Epithelial cell of proximal tubule (primary cell): ENCODE measurements around the gene PKNOX2. TPM values are rescaled to one million over a fixed set of nuclear protein-coding genes. Genes with fewer than 3 reads are reported as not detected.

Experiments
- DNase-seq: peaks from one replicate; pipeline ENCODE4 v3.0.0-alpha.2; 2011; ENCODE audit warnings: low read depth
- H3K4me3 ChIP-seq: 2 replicates; pipeline ENCODE4 v1.5.1; 2011; ENCODE audit warnings: low read depth, mild to moderate bottlenecking, low read length
- total RNA-seq: library from RNA; depleted of rRNA; stranded (reverse); fragments of >200 nt; gene quantifications from 2 replicates; pipeline ENCODE4 v1.2.3, GENCODE V29; 2015
- TF ChIP-seq, protein P1 (sequence below): conservative IDR thresholded peaks from 2 replicates; pipeline ENCODE4 v1.5.1; 2012; ENCODE audit warnings: low read depth, mild to moderate bottlenecking, low read length

PKNOX2 gene
- total RNA-seq, 1 donor from 2014 or later: not detected

GRCh38 chr11:125376856-125377255 is 212.3 kb downstream of the PKNOX2 start:
- DNase-seq: no peak
- H3K4me3 ChIP-seq: no peak overlapping the region
- TF ChIP-seq, protein P1, sequence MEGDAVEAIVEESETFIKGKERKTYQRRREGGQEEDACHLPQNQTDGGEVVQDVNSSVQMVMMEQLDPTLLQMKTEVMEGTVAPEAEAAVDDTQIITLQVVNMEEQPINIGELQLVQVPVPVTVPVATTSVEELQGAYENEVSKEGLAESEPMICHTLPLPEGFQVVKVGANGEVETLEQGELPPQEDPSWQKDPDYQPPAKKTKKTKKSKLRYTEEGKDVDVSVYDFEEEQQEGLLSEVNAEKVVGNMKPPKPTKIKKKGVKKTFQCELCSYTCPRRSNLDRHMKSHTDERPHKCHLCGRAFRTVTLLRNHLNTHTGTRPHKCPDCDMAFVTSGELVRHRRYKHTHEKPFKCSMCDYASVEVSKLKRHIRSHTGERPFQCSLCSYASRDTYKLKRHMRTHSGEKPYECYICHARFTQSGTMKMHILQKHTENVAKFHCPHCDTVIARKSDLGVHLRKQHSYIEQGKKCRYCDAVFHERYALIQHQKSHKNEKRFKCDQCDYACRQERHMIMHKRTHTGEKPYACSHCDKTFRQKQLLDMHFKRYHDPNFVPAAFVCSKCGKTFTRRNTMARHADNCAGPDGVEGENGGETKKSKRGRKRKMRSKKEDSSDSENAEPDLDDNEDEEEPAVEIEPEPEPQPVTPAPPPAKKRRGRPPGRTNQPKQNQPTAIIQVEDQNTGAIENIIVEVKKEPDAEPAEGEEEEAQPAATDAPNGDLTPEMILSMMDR: no peak

DNA sequence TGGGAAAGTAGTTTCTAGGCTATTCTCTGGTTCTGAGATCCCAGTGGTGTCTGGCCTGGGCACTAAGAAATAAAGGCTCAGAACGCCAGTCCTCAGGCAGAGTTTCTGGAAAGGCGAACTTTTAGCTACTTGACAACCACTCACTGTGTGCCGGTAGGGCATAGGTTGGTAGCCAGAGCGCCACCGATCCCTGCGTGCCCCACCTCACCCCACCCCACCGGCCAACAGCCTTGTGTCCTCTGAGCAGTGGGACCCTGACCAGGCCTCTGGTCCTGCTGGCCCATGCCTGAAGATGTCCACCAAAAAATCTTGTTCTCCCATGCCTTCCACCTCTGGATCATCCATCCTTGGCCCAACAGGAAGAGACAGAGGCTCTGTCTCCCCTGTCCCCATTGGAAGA is 213.5 kb downstream of the PKNOX2 start:
- DNase-seq: no peak
- TF ChIP-seq, protein P1: no peak
- H3K4me3 ChIP-seq: no peak overlapping the region

GRCh38 chr11:125378571-125378970 is 214.0 kb downstream of the PKNOX2 start:
- TF ChIP-seq, protein P1: no peak
- no peak for DNase-seq
- H3K4me3 ChIP-seq: no peak overlapping the region

GRCh38 chr11:125379565-125379964 is 215.0 kb downstream of the PKNOX2 start:
- no peak for DNase-seq
- TF ChIP-seq, protein P1: no peak
- no peak overlapping the region for H3K4me3 ChIP-seq

DNA sequence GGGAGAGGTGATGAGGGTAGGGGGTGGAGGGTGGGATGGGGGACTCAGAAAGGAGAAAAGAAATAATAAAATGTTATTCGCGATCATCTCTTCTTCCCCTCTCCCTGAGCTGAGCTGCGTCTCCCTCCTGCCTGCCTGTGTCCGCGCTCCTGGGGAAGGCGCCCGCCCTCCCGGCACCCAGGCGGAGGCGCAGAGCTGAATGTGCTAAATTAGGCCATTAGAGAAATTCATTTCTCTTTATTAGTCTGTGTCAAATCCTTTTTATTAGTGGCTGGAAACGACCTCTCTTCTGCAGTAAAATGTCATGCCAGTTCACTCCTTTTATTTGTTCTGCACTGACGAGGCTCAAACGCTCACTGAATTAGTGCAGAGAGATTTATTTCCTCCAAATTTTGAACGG is 215.4 kb downstream of the PKNOX2 start:
- no peak for DNase-seq
- H3K4me3 ChIP-seq: no peak overlapping the region
- TF ChIP-seq, protein P1: no peak

- no peak for DNase-seq
- TF ChIP-seq, protein P1: no peak
- no peak overlapping the region for H3K4me3 ChIP-seq
Measured at GRCh38 chr11:125380756-125381445, 216.3 kb downstream of the PKNOX2 start.

- H3K4me3 ChIP-seq: no peak overlapping the region
- TF ChIP-seq, protein P1: no peak
- no peak for DNase-seq
Measured at GRCh38 chr11:125381499-125382044, 217.0 kb downstream of the PKNOX2 start.
